DND-41 (cell line): Measurements from ENCODE around the gene COQ3.

Experiments
- ATAC-seq: fragments of 200-7000 bp; cut with Tn5 transposase; 3 replicates; pipeline ENCODE4 v1.9.1; 2021; ENCODE audit warnings: low read depth; ENCODE audit not compliant: insufficient read depth
- DNase-seq: peaks from one replicate; pipeline ENCODE4 v3.0.0-alpha.2; 2020
- H2AFZ ChIP-seq: 2 replicates; pipeline ENCODE4 v1.6.0; 2012; ENCODE audit warnings: low read depth, low read length
- H3K27ac ChIP-seq: 2 replicates; pipeline ENCODE4 v1.5.1; 2012; ENCODE audit warnings: low read length, inconsistent platforms
- H3K27me3 ChIP-seq: fragments of 200-600 bp; sonication (generic); 2 replicates; pipeline ENCODE4 v1.6.0; 2012; ENCODE audit warnings: low read length, mild to moderate bottlenecking, inconsistent platforms; ENCODE audit not compliant: insufficient read depth, poor library complexity
- H3K36me3 ChIP-seq: 2 replicates; pipeline ENCODE4 v1.5.1; 2012; ENCODE audit warnings: low read length, inconsistent platforms; ENCODE audit not compliant: insufficient read depth
- H3K4me1 ChIP-seq: 2 replicates; pipeline ENCODE4 v1.5.1; 2012; ENCODE audit warnings: mild to moderate bottlenecking, low read length; ENCODE audit not compliant: insufficient read depth
- H3K4me2 ChIP-seq: 2 replicates; pipeline ENCODE4 v1.6.0; 2012; ENCODE audit warnings: mild to moderate bottlenecking, moderate library complexity, low read length, inconsistent platforms; ENCODE audit not compliant: insufficient read depth
- H3K4me3 ChIP-seq, 2 experiments: fragments of 200-600 bp in 1 of 2; shearing (Covaris generic) in 1 of 2; 2 replicates each; pipeline ENCODE4 v1.5.1; 2012 to 2016; ENCODE audit warnings: inconsistent platforms in 2 of 2, low read length in 2 of 2, mild to moderate bottlenecking in 2 of 2, low read depth in 1 of 2, moderate library complexity in 1 of 2
- H3K79me2 ChIP-seq: 2 replicates; pipeline ENCODE4 v1.6.0; 2012; ENCODE audit warnings: low read length, inconsistent platforms; ENCODE audit not compliant: insufficient read depth
- H3K9ac ChIP-seq: 2 replicates; pipeline ENCODE4 v1.6.0; 2012; ENCODE audit warnings: low read depth, mild to moderate bottlenecking, inconsistent platforms, low read length, moderate library complexity
- H3K9me3 ChIP-seq: 2 replicates; pipeline ENCODE4 v1.5.1; 2012; ENCODE audit warnings: low read length, moderate library complexity, mild to moderate bottlenecking, inconsistent platforms; ENCODE audit not compliant: insufficient read depth, severe bottlenecking
- H4K20me1 ChIP-seq: 2 replicates; pipeline ENCODE4 v1.6.0; 2012; ENCODE audit warnings: low read length; ENCODE audit not compliant: insufficient read depth
- CTCF ChIP-seq: IDR thresholded peaks from 2 replicates; pipeline ENCODE4 v1.5.1; 2012; ENCODE audit warnings: borderline replicate concordance, low read length, moderate library complexity, mild to moderate bottlenecking; ENCODE audit not compliant: poor library complexity, severe bottlenecking; ENCODE audit errors: extremely low read depth
- EZH2 ChIP-seq: IDR thresholded peaks from 3 replicates; pipeline ENCODE4 v1.6.1; 2012; ENCODE audit warnings: borderline replicate concordance, low read depth, mild to moderate bottlenecking, moderate library complexity, low read length, inconsistent platforms; ENCODE audit not compliant: severe bottlenecking

COQ3 gene

GRCh38 chr6:99425647-99426450, 31.9 kb upstream of the COQ3 start:
- Histone ChIP-seq H4K20me1 (peaks cover 37% of the 10 kb centered on the region), H3K27me3 (no peaks in the 10 kb centered on the region), H3K27ac (peak overlapping the region; percentile 96), H3K9ac (peak overlapping the region; percentile 79), H2AFZ (peak overlapping the region; percentile 87), H3K4me3 (peak overlapping the region; percentile 38 to 75), H3K36me3 (peaks cover 33% of the 10 kb centered on the region), H3K9me3 (no peaks in the 10 kb centered on the region), H3K79me2 (peaks cover 65% of the 10 kb centered on the region), H3K4me2 (peak overlapping the region; percentile 80), H3K4me1 (peaks cover 56% of the 10 kb centered on the region)
- TF ChIP-seq EZH2: no peak
- peak; percentile 65 for TF ChIP-seq CTCF
- peak; percentile 56 for ATAC-seq
- peak; percentile 81 for DNase-seq

GRCh38 chr6:99424761-99425646, 31.0 kb upstream of the COQ3 start, which contains the start of gene PNISR:
Gene PNISR, minus strand, starts transcription at chr6:99425308. Its CDS starts 10,649 bp downstream, at chr6:99414659.
- H3K9me3 ChIP-seq: no peaks in the 10 kb centered on the region
- peak within 1 kb of the TSS; percentile 80 for H3K4me2 ChIP-seq
- H2AFZ ChIP-seq: peak within 1 kb of the TSS; percentile 87
- H3K4me1 ChIP-seq: peaks cover 56% of the 10 kb centered on the region
- H3K79me2 ChIP-seq: peaks cover 74% of the 10 kb centered on the region
- peak; percentile 85 for ATAC-seq
- peaks cover 44% of the 10 kb centered on the region for H4K20me1 ChIP-seq
- H3K4me3 ChIP-seq: peak within 1 kb of the TSS; percentile 38 to 75
- TF ChIP-seq EZH2 (no peak), CTCF (no peak)
- peak within 1 kb of the TSS; percentile 96 for H3K27ac ChIP-seq
- peaks cover 28% of the 10 kb centered on the region for H3K36me3 ChIP-seq
- no peaks in the 10 kb centered on the region for H3K27me3 ChIP-seq
- H3K9ac ChIP-seq: peak within 1 kb of the TSS; percentile 79
- DNase-seq: peak; percentile 93

GRCh38 chr6:99424022-99424421, 30.0 kb upstream of the COQ3 start:
- peaks cover 52% of the 10 kb centered on the region for H4K20me1 ChIP-seq
- H2AFZ ChIP-seq: no peak overlapping the region
- no peak for DNase-seq
- ATAC-seq: no peak
- H3K79me2 ChIP-seq: peaks cover 84% of the 10 kb centered on the region
- peak overlapping the region; percentile 80 for H3K4me2 ChIP-seq
- H3K9ac ChIP-seq: peak overlapping the region; percentile 79
- peaks cover 28% of the 10 kb centered on the region for H3K36me3 ChIP-seq
- TF ChIP-seq EZH2 (no peak), CTCF (no peak)
- no peaks in the 10 kb centered on the region for H3K9me3 ChIP-seq
- H3K4me1 ChIP-seq: peaks cover 56% of the 10 kb centered on the region
- H3K4me3 ChIP-seq: peak overlapping the region; percentile 38 to 75; a peak in 3 of 4 replicates
- no peaks in the 10 kb centered on the region for H3K27me3 ChIP-seq
- H3K27ac ChIP-seq: peak overlapping the region; percentile 96; the same call in 1 of the 2 replicates
